Stromal cell of bone marrow (primary cell): ENCODE measurements around the gene LRP1B.

Source experiments
- DNase-seq: peaks from one replicate; pipeline ENCODE4 v3.0.0-alpha.2; 2012; ENCODE audit warnings: low read depth

The LRP1B gene

GRCh38 chr2:141125432-141125831 is 1005.4 kb downstream of the LRP1B start:
- DNase-seq, result no peak

GRCh38 chr2:141118836-141119235 is 1012.0 kb downstream of the LRP1B start:
- DNase-seq, result no peak

GRCh38 chr2:141113301-141113700 is 1017.5 kb downstream of the LRP1B start:
- no peak for DNase-seq

- DNase-seq, result no peak
Observed at GRCh38 chr2:141109633-141110032, 1021.2 kb downstream of the LRP1B start.

GRCh38 chr2:141105763-141106162 is 1025.1 kb downstream of the LRP1B start:
- no peak for DNase-seq

GRCh38 chr2:141103216-141103615 is 1027.6 kb downstream of the LRP1B start:
- no peak for DNase-seq

GRCh38 chr2:141079231-141079630 is 1051.6 kb downstream of the LRP1B start:
- no peak for DNase-seq

- DNase-seq, result no peak
Observed at GRCh38 chr2:141075753-141076152, 1055.1 kb downstream of the LRP1B start.

GRCh38 chr2:141068053-141068682 is 1062.6 kb downstream of the LRP1B start:
- DNase-seq, result no peak

GRCh38 chr2:141065042-141065441 is 1065.8 kb downstream of the LRP1B start:
- DNase-seq, result no peak

- DNase-seq, result no peak
Observed at GRCh38 chr2:141063406-141063805, 1067.4 kb downstream of the LRP1B start.

- DNase-seq, result no peak
Observed at GRCh38 chr2:141062443-141062842, 1068.4 kb downstream of the LRP1B start.

- DNase-seq, result no peak
Observed at GRCh38 chr2:141062031-141062430, 1068.8 kb downstream of the LRP1B start.

GRCh38 chr2:141058556-141058955 is 1072.3 kb downstream of the LRP1B start:
- DNase-seq, result no peak

- peak; percentile 16 for DNase-seq
Observed at GRCh38 chr2:141055531-141055930, 1075.3 kb downstream of the LRP1B start.

GRCh38 chr2:141048951-141049350 is 1081.9 kb downstream of the LRP1B start:
- DNase-seq, result no peak

- DNase-seq, result no peak
Observed at GRCh38 chr2:141041281-141041680, 1089.5 kb downstream of the LRP1B start.

GRCh38 chr2:141038341-141038740 is 1092.5 kb downstream of the LRP1B start:
- DNase-seq, result peak; percentile 2

GRCh38 chr2:141037361-141037760 is 1093.5 kb downstream of the LRP1B start:
- no peak for DNase-seq

GRCh38 chr2:141035846-141036420 is 1094.9 kb downstream of the LRP1B start:
- no peak for DNase-seq

GRCh38 chr2:141029428-141030078 is 1101.3 kb downstream of the LRP1B start:
- no peak for DNase-seq

GRCh38 chr2:141027221-141027620 is 1103.6 kb downstream of the LRP1B start:
- no peak for DNase-seq

- DNase-seq, result no peak
Observed at GRCh38 chr2:141021611-141022010, 1109.2 kb downstream of the LRP1B start.

GRCh38 chr2:141021109-141021508 is 1109.7 kb downstream of the LRP1B start:
- DNase-seq, result peak; percentile 59
